Aorta (tissue), 5 donors: ENCODE measurements around the gene SLC25A12. TPM values are rescaled to one million over a fixed set of nuclear protein-coding genes. Genes with fewer than 3 reads are reported as not detected.
"Not testable (repeated sequence)": the region's sequence is repeated elsewhere in the genome, so short reads cannot be mapped to it uniquely, and the experiment has no call there.

Source experiments
- ATAC-seq: fragments of 200-7000 bp; cut with Tn5 transposase; one replicate; pipeline ENCODE4 v1.9.1; 2022; ENCODE audit warnings: moderate library complexity; ENCODE audit not compliant: low FRiP score
- DNase-seq, 2 donors: peaks; one replicate each; pipeline ENCODE4 v3.0.0-alpha.2; 2020
- H3K27ac ChIP-seq, 2 donors: one replicate each; pipeline ENCODE4 v1.5.1; 2013; ENCODE audit warnings: low read length in 2 of 2, mild to moderate bottlenecking in 2 of 2, moderate library complexity in 2 of 2, control low read depth in 1 of 2, inconsistent platforms in 1 of 2, low read depth in 1 of 2
- H3K27me3 ChIP-seq, 2 donors: one replicate each; pipeline ENCODE4 v1.6.1; 2013; ENCODE audit warnings: control low read depth in 1 of 2, low read length in 1 of 2, mild to moderate bottlenecking in 1 of 2, moderate library complexity in 1 of 2; ENCODE audit not compliant: insufficient read depth in 2 of 2, control insufficient read depth in 1 of 2
- H3K36me3 ChIP-seq, 2 donors: one replicate each; pipeline ENCODE4 v1.6.1; 2013; ENCODE audit warnings: control low read depth in 1 of 2, low read length in 1 of 2, mild to moderate bottlenecking in 1 of 2; ENCODE audit not compliant: insufficient read depth in 2 of 2, control insufficient read depth in 1 of 2
- H3K4me1 ChIP-seq, 2 donors: one replicate each; pipeline ENCODE4 v1.6.1; 2013; ENCODE audit warnings: low read length in 2 of 2, control low read depth in 1 of 2, mild to moderate bottlenecking in 1 of 2, moderate library complexity in 1 of 2; ENCODE audit not compliant: insufficient read depth in 2 of 2, control insufficient read depth in 1 of 2
- H3K4me3 ChIP-seq, 2 donors: one replicate each; pipeline ENCODE4 v1.5.1; 2013; ENCODE audit warnings: low read length in 2 of 2, control low read depth in 1 of 2, mild to moderate bottlenecking in 1 of 2
- H3K9me3 ChIP-seq: one replicate; pipeline ENCODE4 v1.6.1; 2013; ENCODE audit warnings: mild to moderate bottlenecking, low read length; ENCODE audit not compliant: control insufficient read depth
- WGBS, 2 donors: extraction: QIAGEN DNeasy Blood & Tissue Kit; methylation state at CpG; one replicate each; pipeline ENCODE4 v1.1.7; 2013; 5-methylcytosine and 5-hydroxymethylcytosine counted together
- intact Hi-C, 2 donors: fragments of 100-400 bp; cut with DNase I; formaldehyde crosslinking; loops; one replicate each; pipeline versions ENCODE4 v1.14.2 to v1.15.0; 2022
- polyA plus RNA-seq, 2 donors: library from polyadenylated mRNA; stranded (reverse); fragments of 200-250 nt; gene quantifications; one replicate each; pipeline ENCODE4 v1.2.3, GENCODE V29; 2013
- total RNA-seq, 2 donors: library from RNA; stranded (reverse); fragmentation: NEBNext Ultra II Directional; extraction: Animal tissue kit (Norgen Biotek cat#: 25700); gene quantifications; one replicate each; pipeline ENCODE4 v1.2.1, GENCODE V29; 2021
- donor health status: healthy with polysubstance abuse.
- donor health status: Bipolar disorder and iron deficiency.
- donor health status: DM: no; HTN: no; CAD: no.
- donor health status: DM: no; HTN: no; CAD: no.
- donor health status: DM: yes; HTN: yes; CAD: no.

Gene SLC25A12
- total and polyA plus RNA-seq, 4 donors, result 10.8 to 34.6 (median 25.9) TPM

DNA sequence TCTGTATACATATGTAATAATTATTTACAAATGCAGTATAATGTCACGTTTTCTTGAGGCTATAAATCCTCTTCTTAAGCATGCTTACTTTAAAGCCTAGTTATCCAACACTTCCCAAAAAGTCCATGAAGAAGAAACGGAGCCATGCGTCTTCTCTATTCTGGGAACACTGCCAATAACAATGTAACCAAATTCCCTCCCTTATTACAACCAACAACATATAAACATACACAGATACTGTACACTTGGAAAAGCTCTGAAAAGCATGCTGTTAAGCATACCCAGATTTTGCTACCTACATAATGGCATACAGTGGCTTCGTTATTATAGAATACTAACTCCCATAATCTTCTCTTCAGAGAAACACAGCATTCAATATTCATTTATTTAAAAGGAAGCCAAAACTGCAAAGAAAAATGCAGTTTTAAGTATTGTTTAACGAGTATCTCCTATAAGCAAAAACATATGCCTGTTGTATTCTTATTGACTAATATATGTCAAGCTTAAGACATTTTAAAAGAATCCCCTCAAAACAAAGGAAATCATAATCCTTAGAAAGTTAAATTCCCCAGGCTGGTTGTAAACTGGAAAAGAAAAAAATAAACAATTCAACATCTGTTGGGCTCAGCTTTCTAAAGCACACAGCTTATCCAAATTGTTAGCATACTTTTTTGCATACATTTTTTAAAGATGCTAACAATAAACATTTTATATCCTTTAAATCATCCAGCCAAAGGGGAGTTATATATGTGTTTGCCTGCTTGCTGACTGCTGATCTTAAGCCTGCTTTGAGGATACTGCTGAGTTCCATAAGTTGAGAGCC lies 83.4 kb downstream of the SLC25A12 start:
- ATAC-seq (no peak), DNase-seq (no peak)
- Histone ChIP-seq H3K4me1 (no peaks in the 10 kb centered on the region), H3K27me3 (no peaks in the 10 kb centered on the region), H3K36me3 (peaks cover 0 to 5% of the 10 kb centered on the region in 2 donors), H3K27ac (no peak overlapping the region), H3K4me3 (no peak overlapping the region), H3K9me3 (no peaks in the 10 kb centered on the region)
- 51 to 53% methylated on average over 5 of the region's 5 CpGs for WGBS, 2 donors
- intact Hi-C loops, result no loop called here

DNA sequence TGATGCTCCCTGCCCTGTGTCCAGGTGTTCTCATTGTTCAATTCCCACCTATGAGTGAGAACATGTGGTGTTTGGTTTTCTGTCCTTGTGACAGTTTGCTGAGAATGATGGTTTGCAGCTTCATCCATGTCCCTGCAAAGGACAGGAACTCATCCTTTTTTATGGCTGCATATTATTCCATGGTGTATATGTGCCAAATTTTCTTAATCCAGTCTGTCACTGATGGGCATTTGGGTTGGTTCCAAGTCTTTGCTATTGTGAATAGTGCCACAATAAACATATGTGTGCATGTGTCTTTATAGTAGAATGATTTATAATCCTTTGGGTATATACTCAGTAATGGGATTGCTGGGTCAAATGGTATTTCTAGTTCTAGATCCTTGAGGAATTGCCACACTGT lies 85.2 kb downstream of the SLC25A12 start:
- DNase-seq, H3K36me3 ChIP-seq, H3K9me3 ChIP-seq, intact Hi-C loops, H3K27me3 ChIP-seq, H3K4me3 ChIP-seq, H3K4me1 ChIP-seq, ATAC-seq, H3K27ac ChIP-seq: not testable (repeated sequence)

DNA sequence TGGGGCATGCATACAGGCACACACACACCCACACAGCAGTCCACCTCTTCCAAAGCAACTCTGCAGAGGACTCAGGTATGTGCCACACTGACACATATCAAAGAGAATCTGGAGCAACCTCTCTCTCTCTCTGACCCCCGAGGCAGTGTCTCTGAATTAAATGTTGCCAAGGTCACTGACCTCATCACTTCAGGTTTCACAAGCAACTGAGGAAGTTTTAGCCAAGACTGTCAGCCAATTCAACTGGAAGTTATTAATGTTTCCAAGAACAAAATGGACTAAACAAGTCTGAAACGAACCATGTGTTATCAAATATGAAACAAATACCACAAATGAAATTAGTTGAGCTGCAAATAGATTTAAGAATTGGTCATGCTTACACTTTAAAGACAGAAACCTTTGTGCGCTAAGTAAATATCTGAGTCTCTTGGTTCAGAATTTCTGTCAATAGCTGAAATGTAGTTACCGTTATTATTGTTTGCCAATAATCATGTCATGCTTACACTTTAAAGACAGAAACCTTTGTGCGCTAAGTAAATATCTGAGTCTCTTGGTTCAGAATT lies 86.1 kb downstream of the SLC25A12 start:
- ATAC-seq, result peak; percentile 41
- 63 to 69% methylated on average over 5 of the region's 5 CpGs for WGBS, 2 donors
- H3K27ac ChIP-seq, result no peak overlapping the region
- intact Hi-C loops, result no loop called here
- no peaks in the 10 kb centered on the region for H3K4me1 ChIP-seq
- no peaks in the 10 kb centered on the region for H3K9me3 ChIP-seq
- no peak overlapping the region for H3K4me3 ChIP-seq
- no peak for DNase-seq
- H3K27me3 ChIP-seq, result no peaks in the 10 kb centered on the region
- H3K36me3 ChIP-seq, result peaks cover 0 to 3% of the 10 kb centered on the region in 2 donors

GRCh38 chr2:171807119-171807518 lies 86.9 kb downstream of the SLC25A12 start:
- no peak overlapping the region for H3K27ac ChIP-seq
- no peaks in the 10 kb centered on the region for H3K4me1 ChIP-seq
- 27 to 28% methylated on average over 3 of the region's 3 CpGs for WGBS, 2 donors
- H3K9me3 ChIP-seq, result no peaks in the 10 kb centered on the region
- ATAC-seq, result no peak
- intact Hi-C loops, result no loop called here
- no peak for DNase-seq
- no peaks in the 10 kb centered on the region for H3K27me3 ChIP-seq
- no peak overlapping the region for H3K4me3 ChIP-seq
- H3K36me3 ChIP-seq, result peaks cover 0 to 3% of the 10 kb centered on the region in 2 donors

GRCh38 chr2:171804456-171804855 lies 89.6 kb downstream of the SLC25A12 start:
- Histone ChIP-seq H3K4me1 (no peaks in the 10 kb centered on the region), H3K27ac (no peak overlapping the region), H3K36me3 (peaks cover 0 to 5% of the 10 kb centered on the region in 2 donors), H3K4me3 (no peak overlapping the region), H3K9me3 (no peaks in the 10 kb centered on the region), H3K27me3 (no peaks in the 10 kb centered on the region)
- DNase-seq (no peak), ATAC-seq (no peak)
- intact Hi-C loops, result no loop called here
- 95 to 96% methylated on average over 3 of the region's 3 CpGs for WGBS, 2 donors

DNA sequence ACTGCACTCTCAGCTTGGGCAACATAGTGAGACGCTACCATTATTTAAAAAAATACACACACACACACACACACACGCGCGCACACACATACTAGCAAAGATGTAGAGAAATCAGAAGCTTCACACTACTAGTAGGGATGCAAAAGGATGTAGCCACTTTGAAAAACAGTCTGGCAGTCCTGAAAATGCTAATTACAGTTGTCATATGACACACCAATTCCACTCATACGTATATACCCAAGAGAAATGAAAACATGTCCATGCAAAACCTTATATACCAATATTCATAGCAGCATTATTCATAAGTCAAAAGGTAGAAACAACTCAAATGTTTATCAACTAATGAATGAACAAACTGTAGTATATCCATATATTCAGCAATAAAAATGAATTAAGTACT lies 90.3 kb downstream of the SLC25A12 start:
- Histone ChIP-seq H3K27me3 (no peaks in the 10 kb centered on the region), H3K27ac (no peak overlapping the region), H3K4me3 (no peak overlapping the region), H3K4me1 (no peaks in the 10 kb centered on the region), H3K9me3 (no peaks in the 10 kb centered on the region), H3K36me3 (peaks cover 0 to 7% of the 10 kb centered on the region in 2 donors)
- ATAC-seq, result no peak
- 72 to 82% methylated on average over 5 of the region's 5 CpGs for WGBS, 2 donors
- intact Hi-C loops, result no loop called here
- no peak for DNase-seq

DNA sequence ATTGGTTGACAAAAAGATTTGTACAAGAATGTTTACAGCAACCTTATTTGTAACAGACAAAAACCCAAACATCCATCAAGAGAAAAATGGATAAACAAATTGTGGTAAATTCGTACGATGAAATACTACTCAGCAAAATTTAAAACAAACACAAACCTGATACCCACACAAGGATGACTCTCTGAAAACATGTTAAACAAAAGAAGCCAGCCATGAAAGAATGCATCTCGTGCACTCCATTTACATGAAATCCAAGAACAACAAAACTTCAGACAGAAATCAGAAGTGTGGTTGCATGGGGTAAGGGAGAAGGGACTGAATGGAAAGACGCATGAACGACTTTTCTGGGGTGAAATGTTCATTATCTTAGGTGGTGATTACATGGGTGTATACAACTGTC lies 93.4 kb downstream of the SLC25A12 start:
- no peak for DNase-seq
- peaks cover 0 to 4% of the 10 kb centered on the region in 2 donors for H3K36me3 ChIP-seq
- H3K9me3 ChIP-seq, result no peaks in the 10 kb centered on the region
- WGBS, 2 donors, result 83 to 85% methylated on average over 5 of the region's 5 CpGs
- intact Hi-C loops, result no loop called here
- no peak overlapping the region for H3K27ac ChIP-seq
- no peak for ATAC-seq
- no peaks in the 10 kb centered on the region for H3K27me3 ChIP-seq
- H3K4me3 ChIP-seq, result no peak overlapping the region
- H3K4me1 ChIP-seq, result no peaks in the 10 kb centered on the region

GRCh38 chr2:171798156-171798820 lies 95.8 kb downstream of the SLC25A12 start:
- H3K9me3 ChIP-seq, result no peaks in the 10 kb centered on the region
- peaks cover 0 to 4% of the 10 kb centered on the region in 2 donors for H3K36me3 ChIP-seq
- H3K4me1 ChIP-seq, result no peaks in the 10 kb centered on the region
- H3K4me3 ChIP-seq, result no peak overlapping the region
- no peaks in the 10 kb centered on the region for H3K27me3 ChIP-seq
- 74 to 83% methylated on average over 6 of the region's 6 CpGs for WGBS, 2 donors
- no peak for ATAC-seq
- intact Hi-C loops, result no loop called here
- no peak for DNase-seq
- H3K27ac ChIP-seq, result no peak overlapping the region
